ENCODE measurements around the gene TP53BP2. TPM values are rescaled to one million over a fixed set of nuclear protein-coding genes. Genes with fewer than 3 reads are reported as not detected.

TP53BP2 gene
- total RNA-seq, 1 donor from 2014 or later = 34.4 TPM

DNA sequence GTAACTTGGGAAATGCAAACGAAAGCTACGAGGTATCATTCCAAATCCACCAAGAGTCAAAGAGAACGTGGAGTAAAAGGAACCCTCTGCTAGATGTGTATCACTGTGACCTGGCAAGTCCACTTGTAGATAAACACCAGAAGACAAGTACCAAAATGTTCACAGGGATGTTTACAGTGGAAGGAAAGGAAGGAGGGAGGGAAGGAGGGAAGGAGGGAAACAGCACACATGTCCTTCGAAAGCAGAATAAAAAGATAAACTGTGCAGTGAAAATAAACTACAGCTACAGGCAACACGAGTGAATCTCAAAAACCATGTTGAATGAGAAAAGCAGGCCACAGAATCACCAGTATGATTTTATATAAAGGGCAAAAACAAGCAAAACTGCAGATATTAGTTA is 59.9 kb downstream of the TP53BP2 start:
- no peak overlapping the region for H3K9ac ChIP-seq (ENCODE audit: low read depth in 1 of 3, low read length in 3 of 3)
- no peaks in the 10 kb centered on the region for H3K4me1 ChIP-seq (ENCODE audit: control insufficient read depth in 3 of 3, insufficient read depth in 3 of 3, low read length in 3 of 3)
- H3K36me3 ChIP-seq (ENCODE audit: control insufficient read depth in 3 of 3, insufficient read depth in 3 of 3, low read length in 3 of 3) = peaks cover 6 to 19% (median 14%) of the 10 kb centered on the region in 3 donors
- no peaks in the 10 kb centered on the region for H3K9me3 ChIP-seq (ENCODE audit: control insufficient read depth in 3 of 3, low read length in 3 of 3)
- no peak overlapping the region for H3K4me3 ChIP-seq (ENCODE audit: low read length in 3 of 3)
- no peak overlapping the region for H3K27ac ChIP-seq (ENCODE audit: low read depth, low read length)
- no peaks in the 10 kb centered on the region for H3K27me3 ChIP-seq (ENCODE audit: control insufficient read depth in 3 of 3, insufficient read depth in 3 of 3, low read length in 3 of 3)

GRCh38 chr1:223784541-223784940 is 61.2 kb downstream of the TP53BP2 start:
- Histone ChIP-seq H3K4me1 (ENCODE audit: control insufficient read depth in 3 of 3, insufficient read depth in 3 of 3, low read length in 3 of 3) (no peaks in the 10 kb centered on the region), H3K27ac (ENCODE audit: low read depth, low read length) (no peak overlapping the region), H3K27me3 (ENCODE audit: control insufficient read depth in 3 of 3, insufficient read depth in 3 of 3, low read length in 3 of 3) (no peaks in the 10 kb centered on the region), H3K4me3 (ENCODE audit: low read length in 3 of 3) (no peak overlapping the region), H3K9me3 (ENCODE audit: control insufficient read depth in 3 of 3, low read length in 3 of 3) (no peaks in the 10 kb centered on the region), H3K9ac (ENCODE audit: low read depth in 1 of 3, low read length in 3 of 3) (no peak overlapping the region), H3K36me3 (ENCODE audit: control insufficient read depth in 3 of 3, insufficient read depth in 3 of 3, low read length in 3 of 3) (peaks cover 10 to 21% (median 14%) of the 10 kb centered on the region in 3 donors)

DNA sequence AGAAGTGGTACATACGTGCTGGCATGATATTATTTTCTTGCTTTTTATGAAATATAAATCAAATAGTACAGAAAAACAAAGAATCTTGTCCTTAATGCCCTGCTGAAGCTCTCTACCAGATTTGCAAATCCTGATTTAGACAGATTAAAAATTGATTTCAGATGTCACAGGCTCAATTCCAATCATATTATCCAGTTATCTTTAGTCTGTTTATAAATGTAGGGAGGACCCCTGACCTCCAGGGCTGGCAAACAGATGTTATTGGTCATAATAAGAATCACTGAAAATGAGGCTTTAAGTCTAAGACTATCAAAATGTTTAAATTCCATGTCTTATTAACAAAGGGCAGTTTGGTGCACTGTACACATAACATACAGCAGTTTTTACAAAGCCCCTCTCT is 62.1 kb downstream of the TP53BP2 start:
- H3K36me3 ChIP-seq (ENCODE audit: control insufficient read depth in 3 of 3, insufficient read depth in 3 of 3, low read length in 3 of 3) = peaks cover 16 to 25% (median 18%) of the 10 kb centered on the region in 3 donors
- no peak overlapping the region for H3K27ac ChIP-seq (ENCODE audit: low read depth, low read length)
- H3K27me3 ChIP-seq (ENCODE audit: control insufficient read depth in 3 of 3, insufficient read depth in 3 of 3, low read length in 3 of 3) = no peaks in the 10 kb centered on the region
- H3K4me1 ChIP-seq (ENCODE audit: control insufficient read depth in 3 of 3, insufficient read depth in 3 of 3, low read length in 3 of 3) = no peaks in the 10 kb centered on the region
- no peak overlapping the region for H3K4me3 ChIP-seq (ENCODE audit: low read length in 3 of 3)
- H3K9ac ChIP-seq (ENCODE audit: low read depth in 1 of 3, low read length in 3 of 3) = no peak overlapping the region
- H3K9me3 ChIP-seq (ENCODE audit: control insufficient read depth in 3 of 3, low read length in 3 of 3) = no peaks in the 10 kb centered on the region

GRCh38 chr1:223780949-223781348 is 64.8 kb downstream of the TP53BP2 start:
- Histone ChIP-seq H3K9ac (ENCODE audit: low read depth in 1 of 3, low read length in 3 of 3) (no peak overlapping the region), H3K27me3 (ENCODE audit: control insufficient read depth in 3 of 3, insufficient read depth in 3 of 3, low read length in 3 of 3) (no peaks in the 10 kb centered on the region), H3K36me3 (ENCODE audit: control insufficient read depth in 3 of 3, insufficient read depth in 3 of 3, low read length in 3 of 3) (peaks cover 31 to 40% (median 32%) of the 10 kb centered on the region in 3 donors), H3K4me1 (ENCODE audit: control insufficient read depth in 3 of 3, insufficient read depth in 3 of 3, low read length in 3 of 3) (no peaks in the 10 kb centered on the region), H3K27ac (ENCODE audit: low read depth, low read length) (no peak overlapping the region), H3K4me3 (ENCODE audit: low read length in 3 of 3) (no peak overlapping the region), H3K9me3 (ENCODE audit: control insufficient read depth in 3 of 3, low read length in 3 of 3) (no peaks in the 10 kb centered on the region)

DNA sequence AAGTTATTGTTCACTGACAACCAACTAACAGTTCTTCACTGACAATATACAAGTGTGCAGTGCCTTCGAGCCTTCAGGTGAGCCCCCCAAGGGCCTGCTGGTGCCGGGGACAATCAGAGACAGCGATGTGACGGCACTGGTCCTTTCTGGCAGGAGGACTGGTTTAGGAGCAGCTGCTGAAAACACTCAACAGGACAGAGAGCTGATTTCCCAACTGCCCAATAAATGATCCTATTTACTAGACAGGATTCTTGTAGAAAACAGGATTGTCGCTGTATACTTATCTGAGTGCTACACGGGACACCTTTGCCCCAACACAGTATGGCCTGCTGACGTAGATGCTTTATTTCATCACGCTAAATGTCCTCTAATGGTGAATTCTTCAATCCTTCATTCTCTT is 65.4 kb downstream of the TP53BP2 start:
- Histone ChIP-seq H3K36me3 (ENCODE audit: control insufficient read depth in 3 of 3, insufficient read depth in 3 of 3, low read length in 3 of 3) (peaks cover 30 to 44% (median 37%) of the 10 kb centered on the region in 3 donors), H3K27me3 (ENCODE audit: control insufficient read depth in 3 of 3, insufficient read depth in 3 of 3, low read length in 3 of 3) (no peaks in the 10 kb centered on the region), H3K9me3 (ENCODE audit: control insufficient read depth in 3 of 3, low read length in 3 of 3) (no peaks in the 10 kb centered on the region), H3K9ac (ENCODE audit: low read depth in 1 of 3, low read length in 3 of 3) (no peak overlapping the region), H3K4me3 (ENCODE audit: low read length in 3 of 3) (no peak overlapping the region), H3K27ac (ENCODE audit: low read depth, low read length) (no peak overlapping the region), H3K4me1 (ENCODE audit: control insufficient read depth in 3 of 3, insufficient read depth in 3 of 3, low read length in 3 of 3) (no peaks in the 10 kb centered on the region)

GRCh38 chr1:223776826-223777454 is 68.8 kb downstream of the TP53BP2 start:
- no peak overlapping the region for H3K4me3 ChIP-seq (ENCODE audit: low read length in 3 of 3)
- H3K4me1 ChIP-seq (ENCODE audit: control insufficient read depth in 3 of 3, insufficient read depth in 3 of 3, low read length in 3 of 3) = peaks cover 0 to 7% (median 1%) of the 10 kb centered on the region in 3 donors
- no peak overlapping the region for H3K9ac ChIP-seq (ENCODE audit: low read depth in 1 of 3, low read length in 3 of 3)
- H3K27ac ChIP-seq (ENCODE audit: low read depth, low read length) = no peak overlapping the region
- peaks cover 43 to 57% (median 46%) of the 10 kb centered on the region in 3 donors for H3K36me3 ChIP-seq (ENCODE audit: control insufficient read depth in 3 of 3, insufficient read depth in 3 of 3, low read length in 3 of 3)
- no peaks in the 10 kb centered on the region for H3K27me3 ChIP-seq (ENCODE audit: control insufficient read depth in 3 of 3, insufficient read depth in 3 of 3, low read length in 3 of 3)
- H3K9me3 ChIP-seq (ENCODE audit: control insufficient read depth in 3 of 3, low read length in 3 of 3) = no peaks in the 10 kb centered on the region

- Histone ChIP-seq H3K36me3 (ENCODE audit: control insufficient read depth in 3 of 3, insufficient read depth in 3 of 3, low read length in 3 of 3) (peaks cover 50 to 64% (median 50%) of the 10 kb centered on the region in 3 donors), H3K9ac (ENCODE audit: low read depth in 1 of 3, low read length in 3 of 3) (no peak overlapping the region), H3K4me1 (ENCODE audit: control insufficient read depth in 3 of 3, insufficient read depth in 3 of 3, low read length in 3 of 3) (peaks cover 5 to 12% (median 8%) of the 10 kb centered on the region in 3 donors), H3K4me3 (ENCODE audit: low read length in 3 of 3) (no peak overlapping the region), H3K27me3 (ENCODE audit: control insufficient read depth in 3 of 3, insufficient read depth in 3 of 3, low read length in 3 of 3) (no peaks in the 10 kb centered on the region), H3K9me3 (ENCODE audit: control insufficient read depth in 3 of 3, low read length in 3 of 3) (no peaks in the 10 kb centered on the region), H3K27ac (ENCODE audit: low read depth, low read length) (no peak overlapping the region)
Measured at GRCh38 chr1:223776075-223776814, 69.5 kb downstream of the TP53BP2 start.

DNA sequence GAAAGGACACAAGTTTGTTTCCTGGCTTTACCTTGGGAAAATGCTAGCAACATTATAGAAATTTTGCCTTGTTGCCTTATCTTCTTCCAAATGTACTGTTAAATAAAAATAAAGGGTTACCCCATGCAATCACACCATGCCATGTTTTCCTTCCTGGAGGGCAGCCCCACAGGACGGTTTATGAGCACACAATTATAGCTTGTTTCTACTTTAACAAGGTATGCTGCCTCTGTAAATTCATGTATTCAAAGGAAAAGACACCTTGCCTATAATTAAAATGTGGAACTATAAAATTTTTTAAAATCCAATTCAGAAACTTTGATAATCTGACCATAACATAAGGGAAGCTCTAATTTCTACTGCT is 70.1 kb downstream of the TP53BP2 start:
- Histone ChIP-seq H3K9ac (ENCODE audit: low read depth in 1 of 3, low read length in 3 of 3) (no peak overlapping the region), H3K36me3 (ENCODE audit: control insufficient read depth in 3 of 3, insufficient read depth in 3 of 3, low read length in 3 of 3) (peaks cover 55 to 69% (median 56%) of the 10 kb centered on the region in 3 donors), H3K4me3 (ENCODE audit: low read length in 3 of 3) (no peak overlapping the region), H3K27ac (ENCODE audit: low read depth, low read length) (no peak overlapping the region), H3K27me3 (ENCODE audit: control insufficient read depth in 3 of 3, insufficient read depth in 3 of 3, low read length in 3 of 3) (no peaks in the 10 kb centered on the region), H3K4me1 (ENCODE audit: control insufficient read depth in 3 of 3, insufficient read depth in 3 of 3, low read length in 3 of 3) (peaks cover 11 to 16% (median 14%) of the 10 kb centered on the region in 3 donors), H3K9me3 (ENCODE audit: control insufficient read depth in 3 of 3, low read length in 3 of 3) (no peaks in the 10 kb centered on the region)

GRCh38 chr1:223775054-223775453 is 70.7 kb downstream of the TP53BP2 start:
- H3K27ac ChIP-seq (ENCODE audit: low read depth, low read length) = no peak overlapping the region
- H3K36me3 ChIP-seq (ENCODE audit: control insufficient read depth in 3 of 3, insufficient read depth in 3 of 3, low read length in 3 of 3) = peaks cover 58 to 71% (median 62%) of the 10 kb centered on the region in 3 donors
- H3K4me1 ChIP-seq (ENCODE audit: control insufficient read depth in 3 of 3, insufficient read depth in 3 of 3, low read length in 3 of 3) = peaks cover 12 to 18% (median 17%) of the 10 kb centered on the region in 3 donors
- no peak overlapping the region for H3K4me3 ChIP-seq (ENCODE audit: low read length in 3 of 3)
- no peaks in the 10 kb centered on the region for H3K27me3 ChIP-seq (ENCODE audit: control insufficient read depth in 3 of 3, insufficient read depth in 3 of 3, low read length in 3 of 3)
- no peak overlapping the region for H3K9ac ChIP-seq (ENCODE audit: low read depth in 1 of 3, low read length in 3 of 3)
- H3K9me3 ChIP-seq (ENCODE audit: control insufficient read depth in 3 of 3, low read length in 3 of 3) = no peaks in the 10 kb centered on the region

DNA sequence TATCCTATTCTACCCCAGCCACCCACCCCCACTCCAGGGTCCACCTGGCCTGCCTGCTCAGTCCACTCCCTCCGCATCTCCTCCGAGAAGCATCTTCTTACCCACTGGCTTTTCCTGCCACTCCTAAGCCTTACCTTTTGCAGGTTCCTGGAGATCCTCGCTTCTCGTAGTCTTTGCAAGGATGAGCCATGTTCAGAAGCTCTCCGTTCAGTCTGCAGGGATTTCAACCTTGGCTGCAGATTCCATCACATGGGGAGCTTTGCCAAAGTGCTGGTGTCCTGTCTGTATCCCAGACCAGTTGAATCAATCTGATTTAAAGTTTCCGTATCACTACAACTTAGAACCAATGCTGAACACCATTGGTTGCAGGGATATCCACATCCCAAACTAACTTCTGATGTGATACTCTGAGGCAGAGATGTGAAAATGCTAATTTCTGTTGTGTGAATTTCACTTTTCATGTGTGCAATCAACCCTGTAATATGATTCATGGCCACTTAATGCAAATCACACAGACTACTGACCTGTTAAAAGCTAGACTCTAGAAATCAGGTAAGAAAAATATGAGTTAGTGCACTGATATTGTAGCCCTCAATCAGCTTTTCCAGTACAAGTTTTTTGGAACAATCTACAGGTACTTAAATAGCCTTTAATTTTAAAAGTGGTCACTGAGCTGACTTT is 71.5 kb downstream of the TP53BP2 start:
- Histone ChIP-seq H3K27me3 (ENCODE audit: control insufficient read depth in 3 of 3, insufficient read depth in 3 of 3, low read length in 3 of 3) (no peaks in the 10 kb centered on the region), H3K36me3 (ENCODE audit: control insufficient read depth in 3 of 3, insufficient read depth in 3 of 3, low read length in 3 of 3) (peaks cover 61 to 78% (median 64%) of the 10 kb centered on the region in 3 donors), H3K27ac (ENCODE audit: low read depth, low read length) (no peak overlapping the region), H3K4me1 (ENCODE audit: control insufficient read depth in 3 of 3, insufficient read depth in 3 of 3, low read length in 3 of 3) (peaks cover 12 to 18% (median 17%) of the 10 kb centered on the region in 3 donors), H3K4me3 (ENCODE audit: low read length in 3 of 3) (no peak overlapping the region), H3K9me3 (ENCODE audit: control insufficient read depth in 3 of 3, low read length in 3 of 3) (no peaks in the 10 kb centered on the region), H3K9ac (ENCODE audit: low read depth in 1 of 3, low read length in 3 of 3) (no peak overlapping the region)
